Endothelial cell of umbilical vein (primary cell): Measurements from ENCODE around the gene TMPRSS9.

Source experiments
- CTCF ChIP-seq, 2 donors: IDR thresholded peaks; 1 replicate in 1 of 2; 2 replicates in 1 of 2; pipeline ENCODE4 v1.5.1; 2011; ENCODE audit warnings: low read length in 2 of 2, mild to moderate bottlenecking in 2 of 2, moderate library complexity in 2 of 2, control low read depth in 1 of 2, inconsistent platforms in 1 of 2, low read depth in 1 of 2; ENCODE audit not compliant: insufficient read depth in 1 of 2; ENCODE audit errors: extremely low read depth in 1 of 2
- EZH2 ChIP-seq: IDR thresholded peaks from 2 replicates; pipeline ENCODE4 v1.6.1; 2012; ENCODE audit warnings: borderline replicate concordance, low read depth, mild to moderate bottlenecking, moderate library complexity, low read length, inconsistent platforms; ENCODE audit not compliant: severe bottlenecking
- POLR2A ChIP-seq: IDR thresholded peaks from 2 replicates; pipeline ENCODE4 v1.6.1; 2012; ENCODE audit warnings: low read depth, mild to moderate bottlenecking, control low read depth, low read length
- POLR2AphosphoS5 ChIP-seq: IDR thresholded peaks from 2 replicates; pipeline ENCODE4 v1.6.1; 2012; ENCODE audit warnings: low read depth, mild to moderate bottlenecking, control low read depth, low read length, moderate library complexity; ENCODE audit not compliant: insufficient read depth

GRCh38 chr19:2337329-2337707 lies 22.7 kb upstream of the TMPRSS9 start:
- TF ChIP-seq CTCF (IDR thresholded peaks at IDR 0.05; ENCODE audit: extremely low read depth in 1 of 2, insufficient read depth in 1 of 2, low read depth in 1 of 2, low read length in 2 of 2) (no peak), POLR2A (no peak), EZH2 (no peak), POLR2AphosphoS5 (no peak)
